Right forelimb (tissue), 1 donor: ENCODE measurements around the gene GNG13.

Experiments
- DNase-seq: peaks from one replicate; pipeline ENCODE4 v3.0.0-alpha.2; 2018

Gene GNG13

GRCh38 chr16:793414-793813 lies 7.1 kb downstream of the GNG13 start:
- no peak for DNase-seq

GRCh38 chr16:792221-792995 lies 8.1 kb downstream of the GNG13 start:
- DNase-seq = no peak

- DNase-seq = no peak
These were observed 9.4 kb downstream of the GNG13 start for GRCh38 chr16:791131-791530.

- DNase-seq = no peak
These were observed 10.4 kb downstream of the GNG13 start for GRCh38 chr16:790086-790485.

GRCh38 chr16:789191-789850 lies 11.2 kb downstream of the GNG13 start:
- DNase-seq = no peak

GRCh38 chr16:788399-789126 lies 12.0 kb downstream of the GNG13 start, which contains the start of gene CHTF18:
TSS of gene CHTF18 (plus strand) at chr16:788620. CDS start at chr16:788685, 65 bp downstream.
- peak; percentile 97 for DNase-seq

GRCh38 chr16:787978-788398 lies 12.5 kb downstream of the GNG13 start, which contains the start of gene RPUSD1:
TSS of gene RPUSD1 (minus strand) at chr16:788381. CDS start at chr16:787737, 644 bp downstream.
- no peak for DNase-seq

GRCh38 chr16:787321-787966 lies 13.1 kb downstream of the GNG13 start:
- DNase-seq = no peak

GRCh38 chr16:785563-786535 lies 14.7 kb downstream of the GNG13 start:
- no peak for DNase-seq

- DNase-seq = no peak
These were observed 16.1 kb downstream of the GNG13 start for GRCh38 chr16:784431-784830.

GRCh38 chr16:783404-784161 lies 17.0 kb downstream of the GNG13 start:
- no peak for DNase-seq

GRCh38 chr16:782766-783403 lies 17.6 kb downstream of the GNG13 start:
- no peak for DNase-seq

- DNase-seq = no peak
These were observed 18.3 kb downstream of the GNG13 start for GRCh38 chr16:782258-782657.

- DNase-seq = no peak
These were observed 19.1 kb downstream of the GNG13 start for GRCh38 chr16:781346-782010.

GRCh38 chr16:780296-780695 lies 20.2 kb downstream of the GNG13 start:
- DNase-seq = no peak

GRCh38 chr16:779561-779960 lies 21.0 kb downstream of the GNG13 start:
- no peak for DNase-seq

- DNase-seq = no peak
These were observed 21.5 kb downstream of the GNG13 start for GRCh38 chr16:778909-779527.

GRCh38 chr16:778447-778846 lies 22.1 kb downstream of the GNG13 start:
- DNase-seq = no peak

GRCh38 chr16:777826-778225 lies 22.7 kb downstream of the GNG13 start:
- DNase-seq = no peak
